ENCODE measurements around the gene TUBA1B.
"Not testable (repeated sequence)": the region's sequence is repeated elsewhere in the genome, so short reads cannot be mapped to it uniquely, and the experiment has no call there.

TUBA1B gene

GRCh38 chr12:49131051-49131893 is at the start of gene TUBA1B:
TUBA1B (minus strand) TSS chr12:49131395; CDS start chr12:49131300, 95 bp downstream.
- H3K4me3 ChIP-seq (ENCODE audit: low read depth, low read length): peak within 1 kb of the TSS; percentile 88
- DNase-seq (ENCODE audit: low read depth): peak; percentile 67

DNA sequence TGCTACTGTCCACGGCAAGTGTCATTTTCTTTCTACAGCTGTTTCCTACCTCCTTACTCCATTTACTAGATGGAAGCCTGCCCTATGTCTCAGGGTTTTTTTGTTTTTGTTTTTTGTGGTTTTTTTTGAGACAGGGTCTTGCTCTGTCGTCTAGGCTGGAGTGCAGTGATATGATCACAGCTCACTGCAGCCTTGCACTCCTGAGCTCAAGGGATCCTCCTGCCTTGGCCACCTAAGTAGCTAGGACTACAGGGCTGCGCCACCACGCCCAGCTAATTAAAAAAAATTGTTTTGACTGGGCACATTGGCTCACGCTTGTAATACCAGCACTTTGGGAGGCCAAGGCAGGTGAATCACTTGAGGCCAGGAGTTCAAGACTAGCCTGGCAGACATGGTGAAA is 43.0 kb upstream of the TUBA1B start:
- no peak overlapping the region for H3K4me3 ChIP-seq (ENCODE audit: low read depth, low read length)
- no peak for DNase-seq (ENCODE audit: low read depth)

DNA sequence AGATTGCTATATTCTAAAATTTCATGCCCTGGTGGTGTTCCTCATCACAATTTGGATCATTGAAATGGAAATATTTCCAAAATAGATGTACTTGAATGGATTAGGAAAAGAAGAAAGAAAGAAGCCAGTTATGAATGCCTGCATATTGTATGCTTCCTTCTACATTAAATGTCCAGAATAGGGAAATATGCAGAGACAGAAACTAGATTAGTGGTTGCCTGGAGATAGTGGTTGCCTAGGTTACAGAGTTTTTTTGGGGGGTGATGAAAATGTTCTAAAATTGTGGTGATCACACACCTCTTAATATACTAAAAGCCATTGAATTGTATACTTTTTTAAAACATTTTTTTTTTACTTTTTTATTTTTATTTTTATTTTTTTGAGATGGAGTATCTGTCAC is 39.7 kb upstream of the TUBA1B start:
- H3K4me3 ChIP-seq (ENCODE audit: low read depth, low read length): no peak overlapping the region
- no peak for DNase-seq (ENCODE audit: low read depth)

DNA sequence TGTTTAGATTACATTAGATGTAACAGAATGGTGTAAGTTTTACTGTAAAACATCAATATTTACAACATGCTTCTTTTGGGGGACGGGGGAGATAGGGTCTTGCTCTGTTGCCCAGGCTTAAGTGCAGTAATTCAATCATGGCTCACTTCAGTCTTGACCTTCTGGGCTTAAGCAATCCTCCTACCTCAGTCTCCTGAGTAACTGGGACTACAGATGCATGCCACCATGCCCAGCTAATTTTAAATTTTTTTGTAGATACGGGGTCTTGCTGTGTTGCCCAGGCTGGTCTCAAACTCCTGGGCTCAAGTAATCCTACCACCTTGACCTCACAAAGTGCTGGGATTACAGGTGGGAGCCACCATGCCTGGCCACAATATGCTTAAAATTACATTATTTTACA is 33.9 kb upstream of the TUBA1B start:
- no peak for DNase-seq (ENCODE audit: low read depth)
- H3K4me3 ChIP-seq (ENCODE audit: low read depth, low read length): no peak overlapping the region

DNA sequence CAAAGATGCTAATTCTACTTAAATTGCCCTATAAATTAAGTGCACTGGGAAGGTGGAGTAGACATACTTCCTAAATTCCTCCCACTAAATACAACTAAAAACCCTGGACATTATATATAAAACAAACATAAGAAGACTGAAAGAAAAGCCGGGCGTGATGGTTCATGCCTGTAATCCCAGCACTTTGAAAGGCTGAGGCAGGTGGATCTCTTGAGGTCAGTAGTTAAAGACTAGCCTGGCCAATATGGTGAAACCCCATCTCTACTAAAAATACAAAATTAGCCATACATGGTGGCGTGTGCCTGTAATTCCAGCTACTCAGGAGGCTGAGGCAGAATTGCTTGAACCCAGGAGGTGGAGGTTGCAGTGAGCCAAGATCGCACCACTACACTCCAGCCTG is 30.7 kb upstream of the TUBA1B start:
- DNase-seq (ENCODE audit: low read depth): not testable (repeated sequence)

DNA sequence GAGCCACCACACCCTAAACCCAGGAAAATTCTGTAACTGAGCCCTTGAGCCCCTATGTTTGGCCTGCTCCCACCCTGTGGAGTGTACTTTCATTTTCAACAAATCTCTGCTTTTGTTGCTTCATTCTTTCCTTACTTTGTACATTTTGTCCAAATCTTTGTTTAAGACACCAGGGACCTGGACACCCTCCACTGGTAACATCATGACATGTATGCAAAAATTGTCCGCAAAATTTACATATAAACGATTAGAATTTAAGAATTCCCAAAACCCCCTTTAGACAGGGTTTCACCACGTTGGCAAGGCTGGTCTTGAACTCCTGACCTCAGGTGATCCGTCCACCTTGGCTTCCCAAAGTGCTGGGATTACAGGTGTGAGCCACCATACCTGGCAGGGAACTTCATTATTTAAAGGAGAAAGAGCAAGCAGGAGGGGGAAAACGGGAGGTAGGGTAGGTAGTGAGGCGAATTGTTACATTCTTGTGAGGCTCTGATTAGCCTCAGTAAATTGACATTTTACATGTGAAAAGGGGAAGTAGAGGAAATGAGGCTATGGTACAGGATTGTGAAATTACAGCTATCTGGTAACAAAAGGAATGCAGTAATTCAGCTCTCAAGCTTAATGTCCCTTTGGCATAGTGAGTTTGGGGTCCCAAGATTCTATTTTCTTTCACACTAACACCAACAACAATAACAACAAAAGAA is 30.0 kb upstream of the TUBA1B start:
- DNase-seq (ENCODE audit: low read depth): no peak
- no peak overlapping the region for H3K4me3 ChIP-seq (ENCODE audit: low read depth, low read length)

More for the DNA sequence above, 30.7 kb upstream of the TUBA1B start:
- not testable (repeated sequence) for H3K4me3 ChIP-seq (ENCODE audit: low read depth, low read length)

DNA sequence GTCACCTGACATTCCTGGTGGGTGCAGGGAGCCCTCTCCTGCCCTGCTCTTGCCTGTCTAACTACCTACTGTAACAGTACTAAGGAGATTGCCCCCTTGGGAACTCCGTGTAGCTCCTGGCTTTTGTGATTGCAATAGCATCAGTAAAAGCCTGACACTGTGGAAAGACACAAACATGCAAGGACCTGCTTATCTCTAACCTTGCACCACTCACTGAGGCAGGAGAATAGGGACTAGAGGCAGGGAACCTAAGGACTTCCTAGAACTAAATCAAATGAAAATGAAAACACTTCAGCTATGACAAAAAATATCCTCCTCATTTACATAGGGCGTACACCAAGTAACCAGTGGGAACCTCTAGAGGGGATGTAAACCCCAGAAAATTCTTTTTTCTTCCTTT is 29.2 kb upstream of the TUBA1B start:
- no peak for DNase-seq (ENCODE audit: low read depth)
- no peak overlapping the region for H3K4me3 ChIP-seq (ENCODE audit: low read depth, low read length)

DNA sequence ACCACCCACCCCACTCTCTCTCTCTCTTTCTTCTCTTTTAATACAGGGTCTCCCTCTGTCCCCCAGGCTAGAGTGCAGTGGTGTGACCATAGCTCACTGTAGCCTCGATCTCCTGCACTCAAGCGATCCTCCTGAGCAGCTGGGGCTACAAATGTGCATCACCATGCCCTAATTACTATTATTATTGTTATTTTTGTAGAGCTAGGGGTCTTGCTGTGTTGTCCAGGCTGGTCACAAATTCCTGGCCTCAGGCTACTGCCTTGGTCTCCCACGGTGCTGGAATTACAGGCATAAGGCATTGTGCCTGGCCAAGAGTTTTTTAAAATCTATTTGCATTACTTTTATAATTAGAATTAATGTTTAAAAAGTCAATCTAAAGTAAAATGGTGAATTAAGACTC is 23.0 kb upstream of the TUBA1B start:
- no peak for DNase-seq (ENCODE audit: low read depth)
- no peak overlapping the region for H3K4me3 ChIP-seq (ENCODE audit: low read depth, low read length)

DNA sequence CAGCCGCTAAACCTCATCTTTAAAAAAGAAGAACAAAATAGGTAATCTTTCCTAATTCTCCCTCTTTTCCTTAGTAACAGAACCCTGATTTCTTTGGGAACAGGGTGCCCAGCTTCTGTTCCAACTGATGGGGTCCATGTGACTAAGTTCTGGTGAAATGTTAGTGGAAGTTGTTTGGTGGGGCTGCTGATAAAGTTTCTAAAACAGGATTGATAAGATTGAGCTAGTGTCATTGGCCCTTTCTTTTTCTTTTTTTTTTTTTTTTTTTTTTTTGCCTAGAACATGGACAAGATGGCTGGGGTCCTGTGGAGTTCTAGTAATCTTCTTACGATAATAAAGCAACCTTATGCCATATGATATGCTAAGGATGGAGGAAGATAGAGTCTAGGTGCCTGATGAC is 16.2 kb upstream of the TUBA1B start:
- no peak overlapping the region for H3K4me3 ChIP-seq (ENCODE audit: low read depth, low read length)
- no peak for DNase-seq (ENCODE audit: low read depth)

- H3K4me3 ChIP-seq (ENCODE audit: low read depth, low read length): no peak overlapping the region
- DNase-seq (ENCODE audit: low read depth): no peak
Observed at GRCh38 chr12:49146406-49146805, 15.2 kb upstream of the TUBA1B start.

- DNase-seq (ENCODE audit: low read depth): no peak
- no peak overlapping the region for H3K4me3 ChIP-seq (ENCODE audit: low read depth, low read length)
Observed at GRCh38 chr12:49144384-49144783, 13.2 kb upstream of the TUBA1B start.

DNA sequence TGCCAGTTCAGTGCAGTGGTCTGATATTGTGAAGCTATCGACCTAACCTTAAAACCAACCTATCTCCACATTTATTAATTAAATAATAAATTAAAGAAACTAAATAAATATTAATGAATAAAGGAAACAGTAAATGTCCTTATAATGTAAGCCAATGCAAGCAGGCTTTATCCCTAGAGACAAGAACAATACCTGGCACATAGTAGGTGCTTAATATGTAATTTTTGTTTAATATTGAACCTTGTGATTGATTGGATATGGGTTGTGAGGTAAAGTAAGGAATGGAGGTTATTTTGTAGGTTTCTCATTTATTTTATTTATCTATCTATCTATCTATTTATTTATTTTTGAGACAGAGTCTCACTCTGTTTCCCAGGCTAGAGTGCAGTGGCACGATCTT is 7.8 kb upstream of the TUBA1B start:
- H3K4me3 ChIP-seq (ENCODE audit: low read depth, low read length): no peak overlapping the region
- DNase-seq (ENCODE audit: low read depth): no peak

DNA sequence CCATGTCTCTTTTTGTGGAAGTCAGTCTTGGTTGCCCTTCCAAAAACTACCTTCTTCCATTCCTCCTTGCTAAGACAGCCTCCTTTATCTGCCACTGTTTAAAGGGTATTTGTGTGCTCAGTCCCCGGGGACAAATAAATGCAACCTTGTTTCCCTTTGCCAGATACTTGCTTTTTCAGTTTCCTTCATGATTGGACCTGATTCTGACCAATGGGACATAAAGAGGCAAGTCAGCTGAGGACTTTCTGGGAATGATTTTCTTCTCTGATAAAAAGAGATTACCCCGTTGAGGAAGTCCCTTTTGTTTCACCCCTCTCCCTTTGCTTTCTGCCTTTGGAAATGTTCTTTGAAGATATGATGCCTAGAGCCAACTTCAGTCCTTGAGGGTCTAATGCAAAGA is 7.4 kb upstream of the TUBA1B start:
- DNase-seq (ENCODE audit: low read depth): no peak

DNA sequence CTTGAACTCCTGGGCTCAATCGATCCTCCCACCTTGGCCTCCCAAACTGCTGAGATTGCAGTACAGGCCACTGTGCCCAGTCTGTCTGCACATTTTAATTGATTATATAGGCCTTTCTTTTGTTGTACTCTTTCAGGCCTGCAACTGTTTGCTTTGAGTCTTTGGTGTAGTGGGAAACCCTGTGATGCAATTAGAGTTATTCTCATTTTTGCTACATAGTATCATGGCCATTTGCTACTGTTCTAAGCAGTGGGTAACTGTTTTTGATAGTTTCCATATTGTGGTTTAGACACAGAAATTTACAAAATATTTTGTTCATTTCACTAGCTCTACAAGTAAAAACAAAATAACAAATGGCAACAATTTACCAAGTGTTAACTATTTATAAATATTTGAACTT is 6.3 kb upstream of the TUBA1B start:
- H3K4me3 ChIP-seq (ENCODE audit: low read depth, low read length): no peak overlapping the region
- DNase-seq (ENCODE audit: low read depth): no peak

More for the DNA sequence above, 7.4 kb upstream of the TUBA1B start:
- no peak overlapping the region for H3K4me3 ChIP-seq (ENCODE audit: low read depth, low read length)

- DNase-seq (ENCODE audit: low read depth); H3K4me3 ChIP-seq (ENCODE audit: low read depth, low read length): not testable (repeated sequence)
Observed at GRCh38 chr12:49136997-49137396, 5.8 kb upstream of the TUBA1B start.

GRCh38 chr12:49133590-49133989 is 2.4 kb upstream of the TUBA1B start:
- no peak for DNase-seq (ENCODE audit: low read depth)
- no peak overlapping the region for H3K4me3 ChIP-seq (ENCODE audit: low read depth, low read length)

DNA sequence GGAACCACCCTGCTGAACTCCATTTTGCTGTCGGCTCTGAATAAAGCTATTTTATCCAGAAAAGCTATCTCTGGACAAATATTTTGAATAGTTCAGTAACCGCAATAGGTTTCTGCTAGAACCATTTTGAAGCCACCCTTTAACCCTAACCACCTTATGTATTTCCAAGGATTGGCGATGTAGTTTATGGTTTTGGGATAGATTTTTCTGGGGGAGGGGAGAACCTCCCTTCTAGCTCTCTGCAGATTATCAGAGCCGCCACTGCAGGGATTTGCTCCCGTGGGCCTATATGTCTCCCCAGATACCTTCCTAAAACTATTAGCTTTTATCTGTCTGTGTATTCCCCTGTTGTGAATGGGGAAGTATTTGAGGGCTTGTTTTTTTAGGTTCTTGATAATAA is 1.8 kb upstream of the TUBA1B start:
- H3K4me3 ChIP-seq (ENCODE audit: low read depth, low read length): peak overlapping the region; percentile 15
- DNase-seq (ENCODE audit: low read depth): no peak

DNA sequence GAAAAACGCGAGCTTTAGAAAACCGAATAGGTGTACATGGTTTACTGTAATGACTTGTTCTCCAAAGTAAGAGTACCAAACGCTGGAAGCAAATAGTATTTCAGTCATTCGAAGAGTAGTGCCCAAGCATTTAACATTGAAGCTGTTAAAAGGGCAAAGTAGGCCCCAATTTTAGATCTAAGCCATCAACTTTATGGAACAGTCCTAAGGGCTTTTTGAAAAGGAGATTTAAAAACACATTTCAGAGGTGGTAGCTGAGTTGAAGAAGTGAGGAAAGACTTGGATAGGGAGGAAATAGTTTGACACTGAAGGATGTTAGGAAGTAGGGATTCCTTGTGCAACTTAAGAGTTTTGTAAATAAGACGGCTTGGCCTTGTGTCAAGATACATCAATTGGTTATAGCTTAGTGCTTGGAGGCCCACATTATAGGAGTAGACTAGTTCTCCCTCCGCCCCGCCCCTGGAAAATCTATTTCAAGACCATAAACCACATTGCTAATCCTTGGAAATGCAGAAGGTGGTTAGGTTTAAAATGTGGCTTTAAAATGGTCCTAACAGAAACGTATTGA is 783 bp upstream of the TUBA1B start:
- peak; percentile 56 for DNase-seq (ENCODE audit: low read depth)
- peak overlapping the region; percentile 51 for H3K4me3 ChIP-seq (ENCODE audit: low read depth, low read length)

DNA sequence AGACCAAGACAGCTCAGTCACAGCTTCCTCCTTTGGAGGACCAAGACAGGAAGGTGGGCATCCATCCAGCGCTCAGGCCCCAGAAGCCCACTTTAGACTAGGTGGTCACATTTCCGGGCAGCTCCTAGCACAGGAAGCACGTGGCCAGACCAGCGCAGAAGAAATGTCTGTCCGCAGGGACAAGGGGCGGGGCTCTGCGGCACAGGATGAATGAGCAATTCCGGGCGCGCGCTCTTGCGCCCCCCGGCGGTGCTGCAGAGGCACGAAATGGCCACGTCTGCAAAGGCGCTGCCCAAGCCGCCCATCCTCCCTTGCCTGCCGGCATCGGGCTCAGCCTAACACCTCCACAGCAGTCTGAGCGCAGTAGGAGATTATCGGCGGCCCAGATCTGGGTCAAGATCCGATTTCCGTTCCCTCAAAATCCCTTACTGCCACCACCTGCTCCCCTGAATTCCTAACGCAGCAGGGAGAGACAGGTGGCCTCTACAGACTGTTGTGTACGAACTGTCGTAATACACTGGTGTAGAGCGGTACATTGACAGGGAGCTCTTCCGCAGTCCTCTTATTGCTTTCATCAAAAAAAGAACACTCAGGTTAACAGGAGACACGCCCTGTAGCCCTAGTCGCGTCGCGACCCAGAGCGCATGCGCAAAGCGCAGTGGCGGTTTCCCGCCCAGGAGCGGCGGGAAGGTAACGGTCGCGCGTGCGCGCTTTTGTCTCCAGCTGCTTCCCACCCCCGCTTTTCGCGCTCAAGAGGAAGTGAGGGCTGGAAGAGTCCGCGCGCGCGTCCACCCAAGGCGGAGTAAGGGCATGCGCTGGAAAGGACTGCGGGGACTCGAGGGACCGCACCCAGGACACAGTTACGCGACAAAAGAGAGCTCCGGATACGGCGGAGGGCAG is 794 bp downstream of the TUBA1B start:
- peak overlapping the region; percentile 88 for H3K4me3 ChIP-seq (ENCODE audit: low read depth, low read length)
- peak; percentile 81 for DNase-seq (ENCODE audit: low read depth)
